PC-9 (cell line): ENCODE measurements around the gene ZMIZ1. TPM values are rescaled to one million over a fixed set of nuclear protein-coding genes. Genes with fewer than 3 reads are reported as not detected.

Source experiments
- BruUV-seq: library from RNA; stranded (reverse); fragments of 400-500 nt; replicated peaks from 2 replicates; lab custom pipeline; 2021; lab: Mats Ljungman, UMichigan
- CTCF ChIA-PET: fragments of 300-600 bp; sonication (Branson Sonifier 250); formaldehyde crosslinking; loops from one replicate; lab custom pipeline; 2022; ENCODE audit warnings: antibody characterized with exemption; lab: Charles Lee
- POLR2A ChIA-PET: fragments of 300-600 bp; sonication (Branson Sonifier 250); formaldehyde crosslinking; loops from one replicate; lab custom pipeline; 2022; ENCODE audit warnings: antibody characterized with exemption; ENCODE audit not compliant: unreplicated experiment; lab: Charles Lee
- DNase-seq, 2 experiments: peaks; one replicate each; pipeline versions ENCODE4 v3.0.0 to v3.0.0-alpha.2; 2015 to 2022; ENCODE audit warnings: mixed read lengths in 1 of 2
- H2AFZ ChIP-seq: fragments of 200-600 bp; sonication (generic); 2 replicates; pipeline ENCODE4 v1.8.1; 2017; ENCODE audit warnings: antibody characterized with exemption
- H3F3A ChIP-seq: fragments of 200-600 bp; sonication (generic); 2 replicates; pipeline ENCODE4 v1.8.1; 2017; ENCODE audit warnings: antibody characterized with exemption, mild to moderate bottlenecking, low read depth; ENCODE audit not compliant: insufficient read depth
- H3K27ac ChIP-seq: fragments of 200-600 bp; sonication (generic); 2 replicates; pipeline ENCODE4 v1.6.1; 2016; ENCODE audit warnings: mixed run types
- H3K27me3 ChIP-seq: fragments of 200-600 bp; sonication (generic); 2 replicates; pipeline ENCODE4 v1.6.1; 2016; ENCODE audit warnings: low read depth, mixed run types; ENCODE audit not compliant: insufficient read depth
- H3K36me3 ChIP-seq: fragments of 200-600 bp; sonication (generic); 2 replicates; pipeline ENCODE4 v1.6.1; 2016; ENCODE audit warnings: low read depth, mixed run types
- H3K4me1 ChIP-seq: fragments of 200-600 bp; sonication (generic); replicated peaks from 2 replicates; pipeline ENCODE4 v1.6.1; 2016; ENCODE audit warnings: mixed run types; ENCODE audit not compliant: insufficient read depth
- H3K4me2 ChIP-seq: fragments of 200-600 bp; sonication (generic); 2 replicates; pipeline ENCODE4 v1.6.1; 2017; ENCODE audit warnings: mixed run types
- H3K4me3 ChIP-seq: fragments of 200-600 bp; sonication (generic); 2 replicates; pipeline ENCODE4 v1.6.1; 2016; ENCODE audit warnings: mixed run types
- H3K79me2 ChIP-seq: fragments of 200-600 bp; sonication (generic); 2 replicates; pipeline ENCODE4 v1.6.1; 2017; ENCODE audit warnings: low read depth, mixed run types
- H3K9me2 ChIP-seq: fragments of 200-600 bp; sonication (generic); 2 replicates; pipeline ENCODE4 v1.8.1; 2017; ENCODE audit warnings: mild to moderate bottlenecking; ENCODE audit not compliant: insufficient read depth
- H3K9me3 ChIP-seq: fragments of 200-600 bp; sonication (generic); 2 replicates; pipeline ENCODE4 v1.8.1; 2016; ENCODE audit warnings: low read depth; ENCODE audit not compliant: insufficient read depth
- H4K20me1 ChIP-seq: fragments of 200-600 bp; sonication (generic); 2 replicates; pipeline ENCODE4 v1.8.1; 2017; ENCODE audit not compliant: insufficient read depth
- CTCF ChIP-seq: fragments of 200-600 bp; sonication (generic); conservative IDR thresholded peaks from 2 replicates; pipeline ENCODE4 v1.6.1; 2017; ENCODE audit warnings: mixed run types, antibody characterized with exemption, mild to moderate bottlenecking, moderate library complexity
- EZH2 ChIP-seq: fragments of 200-600 bp; sonication (generic); IDR thresholded peaks from 2 replicates; pipeline ENCODE4 v1.8.0; 2017; ENCODE audit warnings: antibody characterized with exemption, low read depth
- intact Hi-C: fragments of 100-400 bp; cut with micrococcal nuclease; formaldehyde crosslinking; loops from one replicate; pipeline ENCODE4 v1.10.0; 2022; ENCODE audit not compliant: unreplicated experiment
- total RNA-seq: library from RNA; stranded (reverse); gene quantifications from 2 replicates; pipeline ENCODE4 v1.2.3, GENCODE V29; 2021

The ZMIZ1 gene
- total RNA-seq, 1 experiment from 2014 or later: 47.6 TPM

- DNase-seq: no peak
- ChIA-PET CTCF (no interaction called here), POLR2A (no interaction called here)
- H3K36me3 ChIP-seq: no peaks in the 10 kb centered on the region
- no peak overlapping the region for H3K4me2 ChIP-seq
- no peaks in the 10 kb centered on the region for H3K9me2 ChIP-seq
- no peak for TF ChIP-seq EZH2
- TF ChIP-seq CTCF: no peak
- H3K4me1 ChIP-seq: peaks cover 7% of the 10 kb centered on the region
- H3K27ac ChIP-seq: no peak overlapping the region
- BruUV-seq: no TSS peak
- H3K9me3 ChIP-seq: no peaks in the 10 kb centered on the region
- H3K27me3 ChIP-seq: no peaks in the 10 kb centered on the region
- no peak overlapping the region for H3K4me3 ChIP-seq
- H4K20me1 ChIP-seq: peaks cover 66% of the 10 kb centered on the region
- H3F3A ChIP-seq: peaks cover 10% of the 10 kb centered on the region; the same call in 1 of the 2 replicates
- peaks cover 90% of the 10 kb centered on the region for H3K79me2 ChIP-seq
- no peak overlapping the region for H2AFZ ChIP-seq
- intact Hi-C loops: no loop called here
Observed at GRCh38 chr10:79089632-79090031, 20.9 kb downstream of the ZMIZ1 start.

GRCh38 chr10:79090134-79090803 lies 21.5 kb downstream of the ZMIZ1 start:
- DNase-seq: peak in 1 of 2 experiments; percentile 53
- H4K20me1 ChIP-seq: peaks cover 71% of the 10 kb centered on the region
- H3K4me2 ChIP-seq: no peak overlapping the region
- no peaks in the 10 kb centered on the region for H3K9me3 ChIP-seq
- no peaks in the 10 kb centered on the region for H3K27me3 ChIP-seq
- no TSS peak for BruUV-seq
- H2AFZ ChIP-seq: no peak overlapping the region
- H3K27ac ChIP-seq: no peak overlapping the region
- peaks cover 9% of the 10 kb centered on the region for H3K4me1 ChIP-seq
- peaks cover 10% of the 10 kb centered on the region; the same call in 1 of the 2 replicates for H3F3A ChIP-seq
- no peak overlapping the region for H3K4me3 ChIP-seq
- H3K79me2 ChIP-seq: peaks cover 90% of the 10 kb centered on the region
- ChIA-PET CTCF (no interaction called here), POLR2A (no interaction called here)
- H3K9me2 ChIP-seq: no peaks in the 10 kb centered on the region
- TF ChIP-seq EZH2: no peak
- no peak for TF ChIP-seq CTCF
- no peaks in the 10 kb centered on the region for H3K36me3 ChIP-seq
- intact Hi-C loops: no loop called here

DNA sequence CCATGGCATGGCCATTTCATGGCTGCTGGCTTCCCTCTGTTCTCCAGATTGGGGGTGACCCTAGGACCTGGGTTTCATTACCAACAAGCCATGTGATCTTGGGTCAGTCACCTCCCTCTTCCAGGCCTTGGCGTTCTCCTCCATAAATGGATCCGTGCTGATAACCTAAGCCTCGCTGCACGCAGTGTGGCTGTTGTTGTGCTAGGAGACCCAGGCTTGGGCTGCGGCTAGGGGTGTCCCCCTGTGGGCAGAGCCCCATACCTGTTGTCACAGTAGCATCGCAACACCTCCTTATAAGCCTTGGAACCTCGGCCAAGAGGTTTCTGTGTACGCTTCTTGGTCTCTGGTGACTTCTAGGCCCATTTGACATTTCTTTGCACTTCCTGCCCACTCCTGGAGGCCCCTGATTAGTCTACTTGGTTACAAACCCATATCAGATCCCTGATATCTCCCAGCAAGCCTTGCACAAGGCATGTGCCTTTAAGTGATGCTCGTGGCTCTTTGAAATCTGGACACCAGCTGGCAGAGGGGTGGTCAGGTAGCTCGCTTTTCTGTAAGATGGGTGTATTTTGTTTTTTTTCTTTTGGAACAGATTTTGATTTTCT lies 23.6 kb downstream of the ZMIZ1 start:
- DNase-seq: no peak
- Histone ChIP-seq H3K27ac (no peak overlapping the region), H3K9me3 (no peaks in the 10 kb centered on the region), H3K36me3 (no peaks in the 10 kb centered on the region), H3K27me3 (no peaks in the 10 kb centered on the region), H4K20me1 (peaks cover 85% of the 10 kb centered on the region), H3F3A (peaks cover 10% of the 10 kb centered on the region; the same call in 1 of the 2 replicates), H3K4me3 (no peak overlapping the region), H3K4me1 (peaks cover 10% of the 10 kb centered on the region), H3K4me2 (no peak overlapping the region), H3K79me2 (peaks cover 92% of the 10 kb centered on the region), H3K9me2 (no peaks in the 10 kb centered on the region), H2AFZ (no peak overlapping the region)
- intact Hi-C loops: no loop called here
- no TSS peak for BruUV-seq
- POLR2A ChIA-PET: no interaction called here
- TF ChIP-seq CTCF (no peak), EZH2 (no peak)
- CTCF ChIA-PET: interaction anchor here (0.6 kb wide), 1 partner anchor 14 kb away, joined by 4 read pairs; no protein-coding TSS in a partner anchor
